ENCODE results near the gene CARS2. TPM values are rescaled to one million over a fixed set of nuclear protein-coding genes. Genes with fewer than 3 reads are reported as not detected.

CARS2 gene
- total and polyA plus RNA-seq, 2 donors (not counting 3 experiments of a cell fraction or from before 2014, with no cell fraction given) = 42.0 to 51.2 TPM

DNA sequence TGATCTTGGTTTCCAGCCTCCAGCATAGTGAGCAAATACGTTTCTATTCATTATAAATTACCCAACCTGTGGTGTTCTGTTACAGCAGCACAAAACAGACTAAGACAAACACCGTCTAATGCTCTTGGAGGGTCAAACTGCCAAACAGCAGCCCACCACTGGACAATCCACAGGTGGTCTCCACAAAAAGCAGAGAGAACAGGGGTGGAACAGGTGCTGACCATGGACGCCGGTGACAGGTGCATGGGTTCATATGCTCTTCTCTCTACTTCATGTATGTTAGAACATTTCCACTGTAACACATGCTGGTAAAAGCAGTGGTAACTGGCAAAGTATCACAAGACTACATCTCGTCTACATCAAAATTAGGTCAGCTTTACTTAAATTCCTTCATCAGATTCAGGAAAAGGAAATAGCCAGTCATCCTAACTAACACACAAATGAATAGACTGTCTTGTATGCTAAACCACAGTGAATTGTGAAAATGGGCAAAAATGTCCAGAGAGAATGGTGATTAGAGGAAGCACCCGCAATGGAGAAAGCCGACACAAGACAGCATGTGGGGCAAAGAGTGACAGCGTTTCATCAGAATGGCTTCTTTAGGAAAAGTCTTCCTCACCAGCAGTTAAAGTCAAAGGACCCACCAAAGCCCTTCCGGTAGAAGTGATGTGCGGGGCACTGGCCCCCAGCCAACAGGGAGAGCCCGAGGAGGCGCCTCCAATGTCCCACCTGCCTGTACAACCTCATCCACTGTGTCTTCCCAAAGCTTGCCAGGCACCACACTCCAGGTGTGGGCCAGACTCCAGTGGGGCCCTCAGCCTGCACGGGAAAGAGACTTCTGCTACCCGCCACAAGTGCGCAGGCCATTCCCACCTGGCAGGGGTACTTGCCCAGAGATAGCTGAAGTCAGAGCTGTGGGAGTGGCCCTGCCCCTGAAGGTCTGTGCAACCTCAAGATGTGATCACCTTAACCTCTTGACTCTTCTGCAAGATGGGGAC lies 6.5 kb downstream of the CARS2 start:
- no peaks in the 10 kb centered on the region for H3K9me3 ChIP-seq (replicated peaks; ENCODE audit: control insufficient read depth, insufficient read depth, low read length)
- H3K79me2 ChIP-seq (ENCODE audit: control insufficient read depth, insufficient read depth, low read length) = peaks cover 9% of the 10 kb centered on the region
- H3K9me1 ChIP-seq (replicated peaks; ENCODE audit: control insufficient read depth, extremely low read depth, insufficient read depth, low read length) = no peaks in the 10 kb centered on the region
- no peak overlapping the region for H3K27ac ChIP-seq (ENCODE audit: insufficient read depth, low read depth, low read length)
- ChIA-PET CTCF (no interaction called here), POLR2A (no interaction called here)
- intact Hi-C loops (cut with micrococcal nuclease) (no loop called here), dilution Hi-C loops (cut with MboI; ENCODE audit: extremely low pct_ligation_motif_present, low sequenced_read_pairs) (no loop called here)
- no peak overlapping the region for H2AFZ ChIP-seq (ENCODE audit: low read depth, low read length)
- no TSS peak for BruUV-seq (replicated peaks)
- DNase-seq (ENCODE audit: low read depth, low spot score) (no peak), FAIRE-seq (no peak)
- no peak for TF ChIP-seq EZH2 (IDR thresholded peaks at IDR 0.05; ENCODE audit: borderline replicate concordance, low read depth, low read length, severe bottlenecking)
- no peak for TF ChIP-seq MYC (IDR thresholded peaks at IDR 0.05; ENCODE audit: low read depth, low read length)
- TF ChIP-seq POLR2AphosphoS5 (IDR thresholded peaks at IDR 0.05; ENCODE audit: insufficient read depth, low read depth, low read length) = no peak
- no peak for TF ChIP-seq FOS (IDR thresholded peaks at IDR 0.05; ENCODE audit: borderline replicate concordance, insufficient read depth, low read length)
- TF ChIP-seq JUN (IDR thresholded peaks at IDR 0.05; ENCODE audit: borderline replicate concordance, insufficient read depth, insufficient read length, low read depth) = no peak
- TF ChIP-seq, protein P1, sequence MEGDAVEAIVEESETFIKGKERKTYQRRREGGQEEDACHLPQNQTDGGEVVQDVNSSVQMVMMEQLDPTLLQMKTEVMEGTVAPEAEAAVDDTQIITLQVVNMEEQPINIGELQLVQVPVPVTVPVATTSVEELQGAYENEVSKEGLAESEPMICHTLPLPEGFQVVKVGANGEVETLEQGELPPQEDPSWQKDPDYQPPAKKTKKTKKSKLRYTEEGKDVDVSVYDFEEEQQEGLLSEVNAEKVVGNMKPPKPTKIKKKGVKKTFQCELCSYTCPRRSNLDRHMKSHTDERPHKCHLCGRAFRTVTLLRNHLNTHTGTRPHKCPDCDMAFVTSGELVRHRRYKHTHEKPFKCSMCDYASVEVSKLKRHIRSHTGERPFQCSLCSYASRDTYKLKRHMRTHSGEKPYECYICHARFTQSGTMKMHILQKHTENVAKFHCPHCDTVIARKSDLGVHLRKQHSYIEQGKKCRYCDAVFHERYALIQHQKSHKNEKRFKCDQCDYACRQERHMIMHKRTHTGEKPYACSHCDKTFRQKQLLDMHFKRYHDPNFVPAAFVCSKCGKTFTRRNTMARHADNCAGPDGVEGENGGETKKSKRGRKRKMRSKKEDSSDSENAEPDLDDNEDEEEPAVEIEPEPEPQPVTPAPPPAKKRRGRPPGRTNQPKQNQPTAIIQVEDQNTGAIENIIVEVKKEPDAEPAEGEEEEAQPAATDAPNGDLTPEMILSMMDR (IDR thresholded peaks at IDR 0.05; ENCODE audit: extremely low read depth in 1 of 2, insufficient read depth in 1 of 2, low read depth in 1 of 2, low read length in 2 of 2) = no peak
- TF ChIP-seq POLR2A (IDR thresholded peaks at IDR 0.05; ENCODE audit: low read depth, low read length) = no peak
- TF ChIP-seq, protein P2, sequence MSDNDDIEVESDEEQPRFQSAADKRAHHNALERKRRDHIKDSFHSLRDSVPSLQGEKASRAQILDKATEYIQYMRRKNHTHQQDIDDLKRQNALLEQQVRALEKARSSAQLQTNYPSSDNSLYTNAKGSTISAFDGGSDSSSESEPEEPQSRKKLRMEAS (IDR thresholded peaks at IDR 0.05; ENCODE audit: insufficient read depth, insufficient read length) = no peak
- no peak for TF ChIP-seq GATA2 (IDR thresholded peaks at IDR 0.05; ENCODE audit: insufficient read depth, insufficient read length, low read depth, low read length)
- no peaks in the 10 kb centered on the region for H3K4me1 ChIP-seq (ENCODE audit: control insufficient read depth, extremely low read depth, insufficient read depth, low read length)
- H3K4me2 ChIP-seq (ENCODE audit: insufficient read depth, low read length) = no peak overlapping the region
- H3K27me3 ChIP-seq (ENCODE audit: control insufficient read depth in 2 of 2, insufficient read depth in 2 of 2, low read length in 2 of 2) = no peaks in the 10 kb centered on the region
- H3K9ac ChIP-seq (replicated peaks; ENCODE audit: extremely low read depth, insufficient read depth, low read length) = no peak overlapping the region
- H4K20me1 ChIP-seq (replicated peaks; ENCODE audit: control insufficient read depth, extremely low read depth, insufficient read depth, low read length) = no peaks in the 10 kb centered on the region
- H3K36me3 ChIP-seq (ENCODE audit: control insufficient read depth in 2 of 2, extremely low read depth in 1 of 2, insufficient read depth in 2 of 2, low read length in 2 of 2) = peaks cover 0 to 8% of the 10 kb centered on the region in 2 experiments
- H3K4me3 ChIP-seq (replicated peaks in 1 of 3; ENCODE audit: insufficient read depth in 1 of 3, low read depth in 1 of 3, low read length in 3 of 3) = no peak overlapping the region
